Sciatic nerve (tissue), 2 donors: ENCODE results near the gene ADAMTSL5. TPM values are rescaled to one million over a fixed set of nuclear protein-coding genes. Genes with fewer than 3 reads are reported as not detected.
"Not testable (repeated sequence)": the region's sequence is repeated elsewhere in the genome, so short reads cannot be mapped to it uniquely, and the experiment has no call there.

Experiments
- ATAC-seq: fragments of 200-7000 bp; cut with Tn5 transposase; one replicate; pipeline ENCODE4 v1.9.1; 2020; ENCODE audit warnings: mild to moderate bottlenecking, moderate library complexity
- DNase-seq: peaks from one replicate; pipeline ENCODE4 v3.0.0-alpha.2; 2020; ENCODE audit warnings: low spot score
- intact Hi-C: fragments of 100-400 bp; cut with DNase I; formaldehyde crosslinking; loops from one replicate; pipeline ENCODE4 v1.14.2; 2022
- total RNA-seq: library from RNA; stranded (reverse); fragmentation: NEBNext Ultra II Directional; extraction: Animal tissue kit (Norgen Biotek cat#: 25700); gene quantifications from one replicate; pipeline ENCODE4 v1.2.1, GENCODE V29; 2021
- donor health status: DM: no; HTN: no; CAD: no.
- donor health status: DM: no; HTN: no; CAD: no.

ADAMTSL5 gene
- 48.3 TPM for total RNA-seq

GRCh38 chr19:1512671-1513498 is at the start of gene ADAMTSL5:
Gene ADAMTSL5 (minus strand): TSS chr19:1513019. CDS start chr19:1510943, 2,076 bp downstream.
- no peak for DNase-seq
- ATAC-seq, result peak; percentile 39
- intact Hi-C loops, result no loop called here

- peak; percentile 58 for DNase-seq
Observed at GRCh38 chr19:1561236-1561842, 48.5 kb upstream of the ADAMTSL5 start.

GRCh38 chr19:1560286-1560882 is 47.6 kb upstream of the ADAMTSL5 start:
- intact Hi-C loops, result no loop called here
- no peak for DNase-seq
- ATAC-seq, result no peak

More at GRCh38 chr19:1561236-1561842, 48.5 kb upstream of the ADAMTSL5 start:
- intact Hi-C loops, result no loop called here
- ATAC-seq, result no peak

DNA sequence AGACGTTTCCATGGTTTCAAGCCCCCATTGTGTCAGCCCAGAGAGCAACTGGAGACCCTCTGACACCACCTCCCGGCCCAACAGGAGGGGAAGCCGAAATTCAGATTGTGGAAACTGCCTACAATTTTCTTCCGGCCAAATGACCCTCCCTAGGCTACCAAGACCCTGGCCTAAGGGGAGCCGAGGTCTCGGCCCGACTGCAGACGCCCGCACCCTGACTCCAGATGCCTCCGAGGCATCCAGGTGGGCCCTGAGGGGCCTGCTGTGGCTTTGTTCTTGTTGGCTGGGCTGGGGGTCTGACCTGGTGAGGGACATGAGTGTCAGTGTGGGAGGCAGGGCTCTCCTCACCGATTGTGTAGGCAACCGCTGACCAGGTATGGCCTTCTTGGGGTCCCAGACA is 45.7 kb upstream of the ADAMTSL5 start:
- no peak for DNase-seq
- intact Hi-C loops, result no loop called here
- ATAC-seq, result no peak

DNA sequence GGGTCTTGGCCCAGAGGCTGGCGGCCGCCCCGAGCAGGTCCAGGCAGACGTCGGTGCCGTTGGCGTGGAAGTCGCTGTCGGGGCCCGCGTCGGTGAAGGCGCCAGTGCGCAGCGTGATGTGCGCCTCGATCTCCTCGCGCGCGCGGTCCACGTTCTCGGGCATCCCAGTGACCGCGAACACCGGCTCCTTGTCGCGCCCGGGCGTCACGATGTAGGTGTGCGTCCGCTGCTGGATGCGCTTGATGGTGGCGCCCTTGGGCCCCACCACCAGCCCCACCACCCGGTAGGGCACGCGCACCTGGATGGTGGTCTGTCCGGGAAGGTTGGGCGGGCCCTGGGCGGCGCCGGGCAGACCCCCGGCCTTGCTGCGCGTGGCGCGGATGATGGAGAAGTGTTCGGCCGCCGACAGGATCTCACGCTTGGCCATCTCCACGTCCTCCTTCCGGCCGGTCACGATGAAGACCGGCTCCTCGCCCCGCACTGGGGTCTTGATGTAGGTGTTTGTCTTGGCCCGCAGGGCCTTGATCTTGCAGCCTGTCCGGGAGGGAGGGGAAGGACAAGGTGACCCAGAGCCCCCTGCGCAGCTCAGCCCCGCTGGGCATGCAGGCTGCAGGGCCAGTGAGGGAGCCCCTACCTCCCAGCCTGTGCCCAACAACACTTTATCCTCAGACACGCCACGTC is 43.7 kb upstream of the ADAMTSL5 start:
- no peak for ATAC-seq
- intact Hi-C loops, result no loop called here
- no peak for DNase-seq

DNA sequence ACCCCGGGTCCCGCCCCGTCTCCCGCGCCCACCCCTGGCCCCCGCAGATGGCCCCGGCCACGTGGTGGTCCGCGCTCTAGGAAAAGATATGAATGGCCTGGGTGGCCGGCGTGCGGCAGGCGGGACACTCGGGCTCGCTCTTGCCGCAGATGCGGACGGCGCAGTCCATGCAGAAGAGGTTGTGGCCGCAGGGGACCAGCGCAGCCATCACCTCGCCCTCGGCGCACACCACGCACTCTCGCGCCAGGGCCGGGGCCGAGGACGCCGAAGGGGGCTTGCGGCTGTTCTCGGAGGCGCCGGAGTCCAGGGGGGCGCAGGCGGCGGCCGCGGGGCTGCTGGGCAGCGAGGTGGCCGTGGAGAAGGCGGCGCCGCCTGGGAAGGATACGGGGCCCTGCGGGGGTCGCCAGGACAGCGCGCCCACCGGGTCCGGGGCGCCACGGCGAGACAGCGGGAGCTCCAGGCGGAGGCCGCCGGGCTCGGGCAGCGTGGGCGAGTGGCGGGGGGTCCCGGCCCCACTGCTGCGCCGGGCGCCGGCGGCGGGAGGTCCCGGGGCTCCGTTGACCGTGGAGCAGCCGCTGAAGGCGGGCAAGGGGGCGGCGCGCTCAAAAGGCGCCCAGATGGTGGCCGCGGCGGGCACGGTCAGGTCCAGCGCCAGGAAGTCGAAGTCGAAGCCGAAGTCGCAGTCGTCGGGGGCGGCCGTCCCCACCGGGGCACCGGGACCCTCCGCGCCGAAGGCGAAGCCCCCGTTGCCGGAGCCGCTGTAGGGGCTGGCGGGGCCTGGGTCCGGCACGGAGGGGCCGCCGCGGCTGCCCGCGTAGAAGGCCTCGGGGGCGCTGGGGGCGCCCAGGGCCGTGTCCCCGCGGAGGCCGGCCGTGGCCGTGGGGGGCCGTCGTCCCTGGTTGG is 42.9 kb upstream of the ADAMTSL5 start:
- DNase-seq (no peak), ATAC-seq (no peak)
- intact Hi-C loops, result no loop called here

DNA sequence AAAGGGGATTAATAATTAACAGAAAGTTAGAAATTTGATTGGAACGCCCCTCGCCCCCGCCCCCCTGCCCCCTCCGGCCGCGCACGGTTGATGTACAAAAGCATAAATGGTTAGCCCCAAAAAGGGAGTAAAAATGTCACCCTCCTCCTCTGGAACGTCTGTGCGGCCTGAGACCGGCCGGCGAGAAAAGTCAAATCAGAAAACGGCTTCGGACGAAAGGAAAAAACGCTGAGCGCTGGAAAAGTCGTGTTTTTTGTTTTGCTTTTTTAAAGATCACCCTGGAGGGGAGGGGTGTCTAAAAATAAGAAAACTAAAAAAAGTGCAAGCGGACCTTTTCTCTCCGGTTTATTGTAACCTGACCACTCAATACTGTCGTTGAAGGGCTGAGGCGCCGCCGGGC is 42.1 kb upstream of the ADAMTSL5 start:
- intact Hi-C loops, result no loop called here

GRCh38 chr19:1553415-1553814 is 40.6 kb upstream of the ADAMTSL5 start:
- no peak for ATAC-seq
- intact Hi-C loops, result no loop called here

More for the DNA sequence above, 42.1 kb upstream of the ADAMTSL5 start:
- ATAC-seq, result no peak
- no peak for DNase-seq

DNA sequence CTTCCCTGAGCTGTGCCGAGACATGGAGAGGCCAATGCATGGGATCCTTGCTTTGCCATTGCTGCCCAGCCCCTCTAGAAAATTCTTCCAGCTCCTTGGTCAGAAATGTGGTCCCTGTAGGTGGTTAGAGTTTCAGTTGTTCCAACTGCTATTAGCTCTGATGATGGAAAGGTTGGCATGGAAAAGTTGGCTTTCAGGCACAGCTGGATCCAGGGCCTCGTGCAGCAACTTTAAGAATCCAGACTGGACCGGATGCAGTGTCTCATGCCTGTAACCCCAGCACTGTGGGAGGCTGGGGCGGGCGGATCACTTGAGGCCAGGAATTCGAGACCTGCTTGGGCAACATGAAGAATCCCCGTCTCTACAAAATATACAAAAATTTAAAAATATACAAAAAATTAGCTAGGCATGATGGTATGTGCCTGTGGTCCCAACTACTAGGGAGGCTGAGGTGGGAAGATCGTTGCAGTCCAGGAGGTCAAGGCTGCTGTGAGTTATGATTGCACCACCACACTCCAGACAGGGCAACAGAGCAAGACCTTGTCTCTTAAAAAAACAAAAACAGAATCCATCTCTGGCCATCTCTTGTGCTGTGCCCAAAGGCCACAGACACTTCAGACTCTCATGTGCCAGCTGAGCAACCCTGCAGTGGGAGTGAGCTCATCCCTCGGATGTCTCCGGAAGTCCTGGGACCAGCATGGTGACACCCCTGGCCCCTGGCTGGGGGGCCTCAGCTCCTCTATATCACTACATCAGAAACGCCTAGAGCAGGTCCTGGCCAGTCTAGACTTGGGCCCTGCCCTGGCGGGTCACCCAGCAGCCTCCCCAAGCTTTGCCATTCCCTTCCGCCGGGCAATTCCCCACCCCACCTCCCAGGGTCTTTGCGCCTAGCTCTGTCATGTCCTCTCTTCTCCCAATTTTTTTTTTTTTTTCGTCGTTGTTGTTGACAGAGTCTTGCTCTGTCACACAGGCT is 38.5 kb upstream of the ADAMTSL5 start:
- ATAC-seq (no peak), DNase-seq (no peak)
- intact Hi-C loops, result no loop called here

More at GRCh38 chr19:1553415-1553814, 40.6 kb upstream of the ADAMTSL5 start:
- no peak for DNase-seq

DNA sequence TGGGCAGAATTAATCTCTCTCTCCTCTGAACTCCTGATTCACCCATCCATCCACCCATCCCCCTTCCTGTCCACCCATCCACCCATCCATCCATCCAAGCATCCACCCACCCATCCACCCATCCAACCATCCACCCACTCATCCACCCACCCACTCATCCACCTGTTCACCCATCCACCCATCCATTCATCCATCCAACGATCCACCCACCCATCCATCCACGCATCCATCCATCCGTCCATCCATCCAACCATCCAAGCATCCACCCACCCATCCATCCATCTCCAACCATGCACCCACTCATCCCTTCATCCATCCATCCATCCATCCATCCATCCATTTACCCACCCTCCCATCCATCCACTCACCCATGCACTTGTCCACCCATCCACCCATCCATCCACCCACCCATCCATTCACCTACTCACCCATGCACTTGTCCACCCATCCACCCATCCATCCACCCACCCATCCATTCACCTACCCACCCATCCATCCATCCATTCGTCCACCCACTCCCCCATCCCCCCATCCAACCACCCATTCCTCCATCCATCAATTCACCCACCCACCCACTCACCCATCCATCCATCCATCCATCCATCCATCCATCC is 36.6 kb upstream of the ADAMTSL5 start:
- intact Hi-C loops, result loop anchor here (5.0 kb wide), 1 partner anchor 218 kb away; no protein-coding TSS in a partner anchor
- ATAC-seq (no peak), DNase-seq (no peak)

DNA sequence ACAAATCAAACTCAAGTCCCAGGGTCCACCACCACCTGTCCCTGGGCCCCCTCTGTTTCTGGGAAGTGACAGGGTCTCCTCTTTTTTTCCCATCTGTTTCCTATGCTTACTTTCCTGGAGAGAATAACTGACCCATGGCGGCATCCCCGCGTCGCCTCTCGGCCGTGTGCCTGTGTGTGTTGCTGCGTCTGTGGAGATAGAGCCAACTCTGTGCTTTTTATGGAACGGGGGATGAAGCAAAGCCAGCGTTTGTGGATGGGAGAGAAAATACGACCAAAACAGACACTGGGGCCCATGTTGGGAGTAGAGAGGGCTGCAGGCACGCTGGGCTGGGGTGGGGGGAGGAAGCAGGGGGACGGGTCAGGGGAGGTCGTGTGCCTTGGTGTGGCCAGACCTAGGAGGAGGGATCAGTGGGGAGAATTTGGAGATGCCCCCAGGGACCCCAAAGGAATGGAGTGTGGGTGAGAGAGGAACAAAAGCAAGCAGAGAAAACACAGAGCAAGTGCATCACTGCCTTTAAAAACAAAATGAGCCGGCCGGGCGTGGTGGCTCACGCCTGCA is 27.6 kb upstream of the ADAMTSL5 start:
- DNase-seq (no peak), ATAC-seq (peak; percentile 79)
- intact Hi-C loops, result no loop called here

GRCh38 chr19:1539749-1540148 is 26.9 kb upstream of the ADAMTSL5 start:
- DNase-seq, ATAC-seq, intact Hi-C loops: not testable (repeated sequence)

DNA sequence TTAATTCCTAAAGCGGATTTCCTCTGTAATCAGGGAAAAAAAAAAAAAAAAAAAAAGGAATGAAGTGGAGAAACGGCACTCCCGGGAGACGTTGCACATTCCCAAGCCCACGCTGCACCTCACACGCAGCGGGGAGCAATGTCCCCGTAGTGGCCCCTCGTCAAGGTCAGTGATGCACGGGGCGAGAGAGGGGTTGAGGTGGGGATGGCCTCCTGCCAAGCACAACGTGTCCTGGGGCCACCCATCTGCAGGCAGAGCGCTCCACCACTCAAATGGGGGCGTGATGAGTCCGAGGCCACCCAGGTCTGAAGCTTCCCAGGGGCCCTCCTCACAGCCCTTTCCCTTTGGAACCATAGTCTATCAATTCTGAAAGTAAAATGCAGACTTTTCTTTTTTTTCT is 26.2 kb upstream of the ADAMTSL5 start:
- DNase-seq (no peak), ATAC-seq (peak; percentile 25)
- intact Hi-C loops, result no loop called here

GRCh38 chr19:1535699-1536098 is 22.9 kb upstream of the ADAMTSL5 start:
- ATAC-seq, DNase-seq, intact Hi-C loops: not testable (repeated sequence)

GRCh38 chr19:1534972-1535371 is 22.2 kb upstream of the ADAMTSL5 start:
- DNase-seq (no peak), ATAC-seq (no peak)
- intact Hi-C loops, result no loop called here

DNA sequence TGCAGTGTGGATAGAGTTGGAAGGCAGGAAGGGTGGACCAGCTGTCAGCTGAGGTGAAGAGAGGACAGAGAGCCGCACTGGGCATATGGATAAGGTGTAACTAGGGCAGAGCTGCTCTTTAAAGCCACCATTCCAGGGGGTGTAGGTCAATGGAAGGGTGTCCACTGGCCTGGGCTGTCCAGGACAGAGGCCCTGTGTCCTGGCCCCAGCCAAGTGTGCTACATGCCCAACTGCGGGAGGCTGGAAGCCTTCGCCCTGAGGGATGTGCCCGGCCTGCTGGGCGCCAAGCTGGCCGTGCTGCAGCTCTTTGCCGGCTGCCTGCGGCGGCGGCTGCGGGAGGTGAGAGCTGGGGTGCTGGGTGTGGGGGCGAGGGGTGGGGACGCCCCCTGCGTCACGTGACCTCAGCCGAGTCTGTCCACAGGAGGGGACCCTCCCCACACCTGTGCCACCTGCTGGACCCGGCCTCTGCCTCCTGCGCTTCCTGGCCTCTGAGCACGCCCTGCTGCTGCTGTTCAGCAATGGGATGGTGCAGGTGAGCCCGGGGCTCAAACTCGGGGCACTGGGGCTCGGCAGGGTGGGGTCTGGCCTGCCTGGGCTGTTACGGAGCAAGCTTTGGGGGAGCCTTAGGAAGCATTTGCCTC is 20.8 kb upstream of the ADAMTSL5 start:
- DNase-seq, result no peak
- intact Hi-C loops, result no loop called here
- ATAC-seq, result no peak
